ENCODE results near the gene ANKRD27.
"Not testable (repeated sequence)": the region's sequence is repeated elsewhere in the genome, so short reads cannot be mapped to it uniquely, and the experiment has no call there.

DNA sequence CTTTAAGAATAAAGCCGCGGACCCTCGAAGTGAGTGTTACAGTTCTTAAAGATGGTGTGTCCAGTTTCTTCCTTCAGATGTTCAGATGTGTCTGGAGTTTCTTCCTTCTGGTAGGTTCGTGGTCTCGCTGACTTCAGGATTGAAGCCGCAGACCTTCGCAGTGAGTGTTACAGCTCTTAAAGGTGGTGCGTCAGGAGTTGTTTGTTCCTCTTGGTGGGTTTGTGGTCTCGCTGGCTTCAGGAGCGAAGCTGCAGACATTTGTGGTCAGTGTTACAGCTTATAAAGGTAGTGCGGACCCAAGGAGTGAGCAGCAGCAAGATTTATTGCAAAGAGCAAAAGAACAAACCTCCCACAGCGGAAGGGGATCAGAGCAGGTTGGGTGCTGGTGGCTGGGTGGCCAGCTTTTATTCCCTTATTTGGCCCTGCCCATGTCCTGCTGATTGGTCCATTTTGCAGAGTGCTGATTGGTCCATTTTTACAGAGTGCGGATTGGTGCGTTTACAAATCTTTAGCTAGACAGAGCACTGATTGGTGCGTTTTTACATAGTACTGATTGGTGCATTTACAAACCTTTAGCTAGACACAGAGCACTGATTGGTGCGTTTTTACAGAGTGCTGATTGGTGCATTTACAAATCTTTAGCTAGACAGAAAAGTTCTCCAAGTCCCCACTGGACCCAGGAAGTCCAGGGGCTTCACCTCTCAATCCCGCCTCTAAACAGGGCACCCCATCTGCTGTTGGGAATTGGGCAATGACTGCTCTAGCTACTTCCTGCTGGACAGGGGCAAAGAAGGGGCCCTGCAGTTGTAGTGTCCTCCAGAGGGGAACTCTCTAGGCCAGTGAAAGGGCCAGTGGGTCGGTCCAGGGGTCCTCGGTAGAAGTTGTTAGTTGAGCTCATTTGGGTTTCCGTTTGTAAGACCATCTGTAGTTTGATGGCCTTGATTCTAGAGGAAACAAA, 18.4 kb upstream of the ANKRD27 start:
- TF ChIP-seq POLR2A (IDR thresholded peaks at IDR 0.05; ENCODE audit: low read length): peak; percentile 93
- not testable (repeated sequence) for TF ChIP-seq GATA1 (IDR thresholded peaks at IDR 0.05; ENCODE audit: low read depth, low read length)

Data from erythroblast (primary cell).